Natural killer cell (primary cell): ENCODE measurements around the gene ERCC2. TPM values are rescaled to one million over a fixed set of nuclear protein-coding genes. Genes with fewer than 3 reads are reported as not detected.
"Not testable (repeated sequence)": the region's sequence is repeated elsewhere in the genome, so short reads cannot be mapped to it uniquely, and the experiment has no call there.

Source experiments
- ATAC-seq, 3 donors: fragments of 150-1000 bp in 2 of 3; fragments of 200-7000 bp in 1 of 3; cut with Tn5 transposase; 1 replicate in 1 of 3; 2 replicates in 2 of 3; pipeline ENCODE4 v1.10.0; 2021; ENCODE audit warnings: mild to moderate bottlenecking in 2 of 3, moderate library complexity in 2 of 3
- DNase-seq, 2 donors: peaks; one replicate each; pipeline versions ENCODE4 v3.0.0 to v3.0.0-alpha.2; 2013 to 2021; ENCODE audit warnings: mixed read lengths in 1 of 2
- H3K27ac ChIP-seq: one replicate; pipeline ENCODE4 v1.5.1; 2013; ENCODE audit warnings: mild to moderate bottlenecking, low read length
- H3K27me3 ChIP-seq: one replicate; pipeline ENCODE4 v1.6.1; 2013; ENCODE audit warnings: low read length; ENCODE audit not compliant: control insufficient read depth, insufficient read depth
- H3K36me3 ChIP-seq: one replicate; pipeline ENCODE4 v1.6.1; 2013; ENCODE audit warnings: low read length; ENCODE audit not compliant: control insufficient read depth, insufficient read depth
- H3K4me1 ChIP-seq: one replicate; pipeline ENCODE4 v1.6.1; 2013; ENCODE audit warnings: low read length; ENCODE audit not compliant: control insufficient read depth, insufficient read depth
- H3K4me3 ChIP-seq: one replicate; pipeline ENCODE4 v1.5.1; 2013; ENCODE audit warnings: low read length
- H3K9me3 ChIP-seq: one replicate; pipeline ENCODE4 v1.6.1; 2013; ENCODE audit warnings: low read length; ENCODE audit not compliant: control insufficient read depth, insufficient read depth
- H3K27ac Mint-ChIP-seq, 2 donors: one replicate each; pipeline ENCODE4 v1.8.0; 2022; ENCODE audit warnings: mild to moderate bottlenecking in 2 of 2, mixed read lengths in 2 of 2, moderate library complexity in 1 of 2
- H3K27me3 Mint-ChIP-seq, 2 donors: one replicate each; pipeline ENCODE4 v1.8.0; 2022; ENCODE audit warnings: low read depth in 2 of 2, mixed read lengths in 2 of 2
- H3K36me3 Mint-ChIP-seq: one replicate; pipeline ENCODE4 v1.8.0; 2022; ENCODE audit warnings: mixed read lengths
- H3K4me1 Mint-ChIP-seq, 2 donors: one replicate each; pipeline ENCODE4 v1.8.0; 2022; ENCODE audit warnings: mixed read lengths in 2 of 2
- H3K4me3 Mint-ChIP-seq: one replicate; pipeline ENCODE4 v1.8.0; 2022; ENCODE audit warnings: mild to moderate bottlenecking, moderate library complexity, mixed read lengths
- H3K9me3 Mint-ChIP-seq, 2 donors: one replicate each; pipeline ENCODE4 v1.8.0; 2022; ENCODE audit warnings: mixed read lengths in 2 of 2
- CTCF ChIP-seq: fragments of 200-600 bp; IDR thresholded peaks from one replicate; pipeline ENCODE4 v1.8.0; 2022; ENCODE audit warnings: antibody characterized with exemption
- WGBS: methylation state at CpG from one replicate; pipeline ENCODE4 v1.1.7; 2013; ENCODE audit warnings: missing lambda C conversion rate; ENCODE audit not compliant: insufficient coverage; 5-methylcytosine and 5-hydroxymethylcytosine counted together
- intact Hi-C: fragments of 100-400 bp; cut with micrococcal nuclease; formaldehyde crosslinking; loops from one replicate; pipeline ENCODE4 v1.14.2; 2022
- total RNA-seq, 4 donors: library from RNA; stranded (reverse); fragments of 120-200 nt in 1 of 4; gene quantifications; one replicate each; pipeline versions ENCODE4 v1.2.3 to v1.2.4, GENCODE V29; 2013 to 2022

Gene ERCC2
- total RNA-seq, 3 donors from 2014 or later (not counting 1 experiment from before 2014, with no cell fraction given): 13.4 to 22.3 (median 14.9) TPM

- H3K36me3 Mint-ChIP-seq: no peaks in the 10 kb centered on the region
- no peak for TF ChIP-seq CTCF
- no peaks in the 10 kb centered on the region for H3K9me3 ChIP-seq
- H3K4me3 Mint-ChIP-seq: no peak overlapping the region
- DNase-seq (no peak), ATAC-seq (no peak)
- peaks cover 0 to 4% of the 10 kb centered on the region in 2 donors for H3K27me3 Mint-ChIP-seq
- peaks cover 16% of the 10 kb centered on the region for H3K36me3 ChIP-seq
- H3K4me3 ChIP-seq: no peak overlapping the region
- intact Hi-C loops: loop anchor here (10.0 kb wide), 1 partner anchor 235 kb away; no protein-coding TSS in a partner anchor
- peaks cover 22 to 24% of the 10 kb centered on the region in 2 donors for H3K4me1 Mint-ChIP-seq
- no peak overlapping the region for H3K27ac ChIP-seq
- WGBS: 54% methylated on average over 4 of the region's 4 CpGs
- H3K9me3 Mint-ChIP-seq: no peaks in the 10 kb centered on the region
- H3K4me1 ChIP-seq: peaks cover 25% of the 10 kb centered on the region
- peaks cover 7% of the 10 kb centered on the region for H3K27me3 ChIP-seq
- H3K27ac Mint-ChIP-seq: no peak overlapping the region
Observed at GRCh38 chr19:45409557-45409920, 39.2 kb upstream of the ERCC2 start.

- H3K4me1 Mint-ChIP-seq: peaks cover 27 to 30% of the 10 kb centered on the region in 2 donors
- H3K4me3 ChIP-seq: no peak overlapping the region
Observed at GRCh38 chr19:45408830-45409556, 38.6 kb upstream of the ERCC2 start.

GRCh38 chr19:45408121-45408520, 37.7 kb upstream of the ERCC2 start:
- Mint-ChIP-seq H3K9me3 (no peaks in the 10 kb centered on the region), H3K27ac (no peak overlapping the region), H3K4me3 (peak overlapping the region; percentile 64), H3K4me1 (peaks cover 33 to 37% of the 10 kb centered on the region in 2 donors), H3K36me3 (no peaks in the 10 kb centered on the region), H3K27me3 (peaks cover 10 to 14% of the 10 kb centered on the region in 2 donors)
- no peaks in the 10 kb centered on the region for H3K9me3 ChIP-seq
- 94% methylated on average over 8 of the region's 8 CpGs for WGBS
- intact Hi-C loops: loop anchor here (10.0 kb wide), 1 partner anchor 237 kb away; no protein-coding TSS in a partner anchor
- H3K4me3 ChIP-seq: no peak overlapping the region
- no peak overlapping the region for H3K27ac ChIP-seq
- DNase-seq (no peak), ATAC-seq (no peak)
- H3K4me1 ChIP-seq: peaks cover 35% of the 10 kb centered on the region
- no peak for TF ChIP-seq CTCF
- peaks cover 3% of the 10 kb centered on the region for H3K36me3 ChIP-seq
- peaks cover 19% of the 10 kb centered on the region for H3K27me3 ChIP-seq

More at GRCh38 chr19:45408830-45409556, 38.6 kb upstream of the ERCC2 start:
- no peak overlapping the region for H3K27ac ChIP-seq
- H3K36me3 Mint-ChIP-seq: no peaks in the 10 kb centered on the region
- no peak overlapping the region for H3K4me3 Mint-ChIP-seq
- peaks cover 2 to 6% of the 10 kb centered on the region in 2 donors for H3K27me3 Mint-ChIP-seq
- peaks cover 12% of the 10 kb centered on the region for H3K36me3 ChIP-seq
- no peak for TF ChIP-seq CTCF
- peaks cover 13% of the 10 kb centered on the region for H3K27me3 ChIP-seq
- DNase-seq (no peak), ATAC-seq (no peak)
- H3K9me3 Mint-ChIP-seq: no peaks in the 10 kb centered on the region
- peaks cover 30% of the 10 kb centered on the region for H3K4me1 ChIP-seq
- no peak overlapping the region for H3K27ac Mint-ChIP-seq
- 91% methylated on average over 15 of the region's 15 CpGs for WGBS
- intact Hi-C loops: loop anchor here (10.0 kb wide), 1 partner anchor 236 kb away; no protein-coding TSS in a partner anchor
- no peaks in the 10 kb centered on the region for H3K9me3 ChIP-seq

- ATAC-seq, H3K27ac Mint-ChIP-seq, H3K9me3 Mint-ChIP-seq, H3K36me3 Mint-ChIP-seq, H3K4me3 ChIP-seq, DNase-seq, H3K9me3 ChIP-seq, H3K27ac ChIP-seq, H3K36me3 ChIP-seq: not testable (repeated sequence)
- H3K4me1 ChIP-seq: peaks cover 35% of the 10 kb centered on the region
- Mint-ChIP-seq H3K27me3 (peaks cover 10 to 14% of the 10 kb centered on the region in 2 donors), H3K4me3 (peak overlapping the region; percentile 97), H3K4me1 (peaks cover 33 to 37% of the 10 kb centered on the region in 2 donors)
- WGBS: 95% methylated on average over 5 of the region's 5 CpGs
- H3K27me3 ChIP-seq: peaks cover 23% of the 10 kb centered on the region
- intact Hi-C loops: loop anchor here (2.0 to 10.0 kb wide), 2 partner anchors 37 to 237 kb away; partner anchors contain the start of gene ERCC2
Observed at GRCh38 chr19:45407585-45407984, 37.2 kb upstream of the ERCC2 start.
